Esophagus mucosa (tissue), 1 donor: ENCODE results near the gene TIGD4. TPM values are rescaled to one million over a fixed set of nuclear protein-coding genes. Genes with fewer than 3 reads are reported as not detected.
A peak's percentile ranks its signal among the peaks of the same experiment; 100 is the strongest.

ENCODE experiments used
- ATAC-seq: fragments of 200-7000 bp; cut with Tn5 transposase; one replicate; pipeline ENCODE4 v1.9.1; 2020
- total RNA-seq: library from RNA; stranded (reverse); gene quantifications from one replicate; pipeline ENCODE4 v1.2.4, GENCODE V29; 2023
- donor health status: DM: yes; HTN: yes; CAD: no.

TIGD4 gene
- total RNA-seq, 1 donor from 2014 or later, result 0.08 TPM

DNA sequence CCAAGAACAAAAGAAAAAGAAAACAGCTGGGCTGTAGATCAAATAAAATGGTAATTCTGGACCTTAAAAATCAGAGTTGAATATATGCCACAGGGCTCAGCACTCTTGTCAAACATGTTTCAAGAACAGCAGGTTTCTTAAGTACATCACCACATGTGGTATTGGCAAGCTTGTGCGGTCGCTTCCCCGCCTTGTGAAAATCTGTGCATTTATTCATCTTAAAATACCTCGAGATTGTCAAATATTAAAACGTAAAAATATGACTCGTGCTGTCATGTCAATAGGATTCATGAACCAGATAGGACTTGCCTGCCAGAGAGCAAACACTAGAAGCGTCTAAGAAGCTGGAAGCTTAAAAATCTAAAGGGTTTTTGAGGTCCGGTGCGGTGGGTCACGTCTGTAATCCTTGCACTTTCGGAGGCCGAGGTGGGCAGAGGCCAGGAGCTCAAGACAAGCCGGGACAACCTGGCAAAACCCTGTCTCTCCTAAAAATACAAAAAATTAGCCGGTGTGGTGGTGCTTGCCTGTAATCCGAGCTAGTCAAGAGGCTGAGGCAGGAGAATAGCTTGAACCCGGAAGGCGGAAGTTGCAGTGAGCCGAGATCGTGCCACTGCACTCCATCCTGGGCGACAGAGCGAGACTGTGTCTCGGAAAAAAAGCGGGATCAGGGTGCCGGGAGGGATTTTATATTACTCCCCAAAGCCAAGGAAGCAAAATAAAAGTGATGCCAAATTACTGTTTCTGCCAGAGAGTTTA, 59.6 kb downstream of the TIGD4 start:
- peak; percentile 90 for ATAC-seq

Other genes with a start within 250 kb of the TIGD4 start
- 29.5 TPM for gene FBXW7, start 243.6 kb downstream of the TIGD4 start, total RNA-seq
- gene TMEM154, start 99.7 kb downstream of the TIGD4 start, total RNA-seq, result 120 TPM
- 29.8 TPM for gene ARFIP1, start 224 bp upstream of the TIGD4 start, total RNA-seq
- gene FHDC1, start 156.6 kb upstream of the TIGD4 start, total RNA-seq, result 5.9 TPM